NCI-H1092 (cell line): ENCODE data around the gene PLCB1.
"Not testable (repeated sequence)": the region's sequence is repeated elsewhere in the genome, so short reads cannot be mapped to it uniquely, and the experiment has no call there.

Experiments used
- DNase-seq: peaks from one replicate; lab custom pipeline; 2025; lab: John Stamatoyannopoulos, UW

Gene PLCB1

GRCh38 chr20:8131598-8132483 lies at the start of gene PLCB1:
Gene PLCB1, plus strand, starts transcription at chr20:8132266. Its CDS starts 386 bp downstream, at chr20:8132652.
- DNase-seq: peak; percentile 80

DNA sequence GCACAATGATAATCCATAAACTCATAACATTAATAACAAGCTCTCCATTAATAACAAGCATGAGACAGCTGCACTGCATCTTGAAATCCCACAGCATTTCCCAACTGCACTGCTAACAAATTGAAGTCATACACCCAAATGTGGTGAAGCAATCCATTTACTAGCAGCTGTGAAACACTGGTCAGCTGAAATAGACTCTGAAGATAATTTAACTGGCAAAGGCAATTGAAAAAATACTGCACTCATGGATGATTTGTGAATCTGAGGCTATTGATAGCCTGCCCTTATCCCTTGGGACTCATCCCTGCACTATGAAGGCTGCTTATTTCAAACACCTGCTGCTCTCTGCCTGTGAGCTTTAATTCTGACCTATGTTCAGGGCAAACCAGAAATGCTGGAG lies 49.1 kb upstream of the PLCB1 start:
- DNase-seq: peak; percentile 63

DNA sequence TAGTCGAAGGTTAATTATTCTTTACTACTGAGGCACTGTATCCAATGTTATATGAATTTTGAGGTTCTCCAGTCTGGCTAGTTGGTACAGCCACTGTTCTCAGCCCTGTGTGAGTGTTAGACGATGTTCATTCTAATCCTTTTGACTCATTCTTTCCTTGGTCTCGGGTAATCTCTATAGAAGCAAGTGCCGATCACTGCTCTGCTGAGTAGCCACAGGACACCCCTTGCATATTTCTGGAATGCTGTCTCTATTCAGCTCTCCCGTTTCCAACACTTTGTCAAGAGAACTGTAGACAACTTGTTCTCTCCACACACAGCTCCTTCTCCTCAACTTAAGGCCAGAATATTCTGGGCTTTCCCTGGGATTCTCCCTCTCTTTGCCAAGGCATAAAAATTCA lies 42.4 kb upstream of the PLCB1 start:
- no peak for DNase-seq

- DNase-seq: no peak
Measured at GRCh38 chr20:8094415-8094818, 37.6 kb upstream of the PLCB1 start.

- DNase-seq: no peak
Measured at GRCh38 chr20:8094850-8095249, 37.2 kb upstream of the PLCB1 start.

DNA sequence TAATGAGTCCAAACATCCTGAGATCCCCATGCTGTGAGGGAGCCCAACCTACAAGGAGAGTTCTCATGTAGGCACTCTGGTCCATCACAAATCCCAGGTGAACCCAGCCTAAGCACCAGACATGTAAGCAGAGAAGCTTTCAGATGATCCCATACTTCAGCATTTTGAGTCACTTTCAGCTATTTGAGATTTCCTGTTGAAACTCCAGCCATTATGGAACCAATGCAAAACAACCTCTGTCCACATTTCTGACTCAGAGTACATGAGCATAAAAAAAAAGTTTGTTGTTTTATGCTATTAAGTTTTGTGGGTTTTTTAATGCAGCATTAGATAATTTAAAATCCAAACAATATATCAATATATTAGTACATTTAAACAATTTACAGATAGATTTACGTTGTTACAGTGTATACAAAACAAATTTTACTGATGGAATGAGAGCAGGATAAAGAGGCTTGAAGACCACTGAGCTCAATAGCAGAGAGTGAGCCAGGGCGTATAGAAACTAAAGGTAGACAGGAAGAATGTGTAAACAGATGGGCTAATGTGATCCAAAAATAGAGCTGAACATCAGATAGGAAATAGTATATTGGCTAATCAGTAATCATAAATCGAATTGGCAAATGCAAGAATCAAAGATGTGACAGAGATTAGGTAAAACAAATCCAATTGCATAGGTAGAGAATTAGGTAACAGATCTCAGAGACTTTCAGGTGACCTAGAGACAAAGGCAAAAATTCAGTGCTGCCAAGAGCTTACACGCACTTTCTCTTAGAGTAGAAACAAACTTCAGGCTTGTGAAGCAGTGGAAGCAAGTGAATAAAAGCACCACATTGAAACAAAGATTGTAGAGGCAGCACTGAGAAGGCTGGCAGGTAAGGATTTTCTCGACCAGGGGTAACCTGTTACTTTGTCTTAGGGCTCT lies 36.2 kb upstream of the PLCB1 start:
- no peak for DNase-seq

DNA sequence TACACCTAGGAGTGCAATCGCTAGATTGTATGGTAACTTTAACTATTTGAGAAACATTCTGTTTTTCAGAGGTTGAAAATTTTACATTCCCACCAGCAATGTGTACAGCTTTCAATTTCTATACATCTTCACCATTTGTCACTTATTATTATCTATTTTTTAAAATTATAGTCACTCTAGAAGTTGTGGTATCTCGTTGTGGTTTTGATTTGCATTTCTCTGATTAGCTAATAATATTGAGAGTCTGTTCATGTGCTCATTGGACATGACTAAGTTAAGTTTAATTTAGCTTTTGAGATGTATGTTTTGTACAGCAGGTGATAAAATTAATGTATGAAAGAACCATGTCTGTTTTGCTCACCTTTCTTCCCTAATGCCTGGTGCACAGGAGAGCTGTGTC lies 34.8 kb upstream of the PLCB1 start:
- DNase-seq: no peak

GRCh38 chr20:8104252-8104651 lies 27.8 kb upstream of the PLCB1 start:
- DNase-seq: no peak

DNA sequence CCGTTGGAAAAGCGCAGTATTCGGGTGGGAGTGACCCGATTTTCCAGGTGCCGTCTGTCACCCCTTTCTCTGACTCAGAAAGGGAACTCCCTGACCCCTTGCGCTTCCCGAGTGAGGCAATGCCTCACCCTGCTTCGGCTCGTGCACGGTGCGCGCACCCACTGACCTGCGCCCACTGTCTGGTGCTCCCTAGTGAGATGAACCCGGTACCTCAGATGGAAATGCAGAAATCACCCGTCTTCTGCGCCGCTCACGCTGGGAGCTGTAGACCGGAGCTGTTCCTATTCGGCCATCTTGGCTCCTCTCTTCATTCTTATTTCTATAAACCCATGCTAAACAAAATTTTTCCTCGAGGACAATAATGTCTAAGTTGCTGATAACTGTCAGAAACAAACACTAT lies 17.5 kb upstream of the PLCB1 start:
- not testable (repeated sequence) for DNase-seq

DNA sequence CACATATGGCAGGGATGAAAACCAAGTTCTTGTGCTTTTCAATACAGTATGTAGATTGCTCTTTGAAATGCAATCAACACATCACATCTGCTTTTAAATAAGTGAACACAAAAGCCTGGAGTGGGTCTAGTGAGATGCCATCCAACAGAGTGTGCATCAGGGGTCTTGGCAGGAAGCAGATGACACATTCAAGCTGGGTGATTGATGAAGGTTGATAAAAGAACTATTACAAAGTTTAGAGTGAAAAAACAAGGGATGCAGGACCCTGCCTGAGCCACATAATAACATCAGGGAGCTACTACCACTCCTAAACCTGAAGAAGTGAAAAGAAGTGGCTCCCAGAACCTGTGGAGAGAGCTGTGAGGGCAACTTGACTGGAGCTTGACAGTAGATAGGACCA lies 16.6 kb upstream of the PLCB1 start:
- DNase-seq: no peak

GRCh38 chr20:8116067-8116811 lies 15.8 kb upstream of the PLCB1 start:
- DNase-seq: no peak

DNA sequence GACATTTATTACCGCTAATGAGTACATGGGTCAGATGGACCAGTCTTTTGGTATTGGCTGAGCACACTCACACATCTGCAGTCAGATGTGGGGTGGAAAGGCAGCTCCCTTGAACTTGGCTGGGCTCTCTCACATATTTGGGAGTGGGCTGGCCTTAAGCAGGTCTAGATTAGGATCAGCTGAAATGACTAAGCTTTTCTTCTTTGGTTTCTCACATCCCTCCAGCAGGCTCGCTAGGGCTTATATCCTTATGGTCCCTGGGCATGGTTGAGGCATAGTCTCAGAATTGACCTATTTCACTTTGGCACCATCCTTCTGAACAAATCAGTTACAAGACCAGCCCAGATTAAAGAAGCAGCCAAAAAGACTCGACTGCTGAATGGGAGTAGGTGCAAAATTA lies 14.4 kb upstream of the PLCB1 start:
- DNase-seq: no peak

DNA sequence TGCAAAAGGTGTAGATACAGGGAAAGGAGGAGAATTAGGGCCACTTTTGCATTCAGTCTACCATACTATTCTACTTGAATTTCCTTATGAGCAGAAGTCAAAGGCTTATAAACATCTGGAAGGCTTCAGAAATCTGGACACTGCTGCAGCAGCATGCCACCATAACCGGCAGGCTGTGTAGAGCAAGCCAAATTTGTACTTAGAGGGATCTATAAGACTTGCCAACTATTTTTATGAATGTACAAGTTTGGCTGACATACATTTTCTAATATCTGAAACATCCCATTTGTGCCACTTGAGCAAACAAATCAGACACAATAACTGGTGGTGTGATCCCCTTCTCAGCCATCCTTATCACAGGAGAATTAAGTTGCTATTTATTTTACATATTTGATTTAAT lies 14.0 kb upstream of the PLCB1 start:
- no peak for DNase-seq

DNA sequence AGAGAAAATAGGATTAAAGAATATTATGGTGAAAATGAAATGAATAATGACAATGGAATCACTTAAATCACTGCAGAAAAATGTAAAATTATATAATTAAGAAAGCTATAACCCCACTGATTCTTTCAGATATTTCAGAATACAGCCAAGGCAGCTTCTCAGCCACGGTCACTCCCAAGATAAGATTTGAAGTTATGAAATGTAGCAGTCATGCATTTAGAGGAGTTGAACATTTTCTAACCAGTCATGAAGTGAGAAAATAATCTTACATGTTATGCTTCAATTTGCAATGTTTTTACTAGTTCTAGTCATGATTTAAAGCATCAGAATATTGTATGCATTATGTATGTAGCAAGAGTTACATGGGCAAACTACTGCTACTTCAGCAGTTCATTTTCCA lies 13.3 kb upstream of the PLCB1 start:
- no peak for DNase-seq

DNA sequence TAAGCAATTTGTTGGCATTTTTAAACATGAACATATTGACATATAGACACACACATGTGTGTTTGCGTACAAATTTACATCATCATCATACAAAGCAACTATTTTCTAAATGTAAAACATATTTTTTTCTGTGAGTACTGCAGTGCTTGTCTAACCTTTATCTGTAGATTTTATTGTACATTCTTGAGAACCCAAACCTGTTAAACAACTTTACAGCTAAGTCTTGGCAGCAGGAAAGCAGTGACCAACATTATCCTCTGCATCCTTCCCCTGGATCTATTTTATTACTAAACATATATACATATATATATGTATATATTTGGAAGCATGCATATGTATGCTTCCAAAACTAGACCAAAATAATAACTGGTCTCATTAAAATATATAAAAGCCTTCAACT lies 10.4 kb upstream of the PLCB1 start:
- DNase-seq: no peak

DNA sequence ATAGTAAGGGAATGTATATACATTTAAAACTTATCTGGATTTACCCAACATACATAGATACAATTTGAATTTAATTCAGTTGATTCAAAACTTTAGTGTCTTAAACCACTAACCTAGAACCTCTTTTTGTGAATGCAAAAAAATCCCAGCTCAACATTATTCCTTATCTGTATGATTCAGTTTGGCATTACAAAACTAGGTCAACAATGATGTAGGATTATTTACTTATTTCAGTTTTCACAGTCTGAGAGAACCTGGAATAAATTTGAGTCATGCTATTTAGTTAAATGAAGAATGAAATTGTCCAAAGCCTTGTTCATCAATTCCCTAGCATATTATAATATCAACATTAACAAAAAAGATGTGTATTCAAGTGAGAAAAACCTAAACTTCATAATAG lies 7.4 kb upstream of the PLCB1 start:
- DNase-seq: no peak

DNA sequence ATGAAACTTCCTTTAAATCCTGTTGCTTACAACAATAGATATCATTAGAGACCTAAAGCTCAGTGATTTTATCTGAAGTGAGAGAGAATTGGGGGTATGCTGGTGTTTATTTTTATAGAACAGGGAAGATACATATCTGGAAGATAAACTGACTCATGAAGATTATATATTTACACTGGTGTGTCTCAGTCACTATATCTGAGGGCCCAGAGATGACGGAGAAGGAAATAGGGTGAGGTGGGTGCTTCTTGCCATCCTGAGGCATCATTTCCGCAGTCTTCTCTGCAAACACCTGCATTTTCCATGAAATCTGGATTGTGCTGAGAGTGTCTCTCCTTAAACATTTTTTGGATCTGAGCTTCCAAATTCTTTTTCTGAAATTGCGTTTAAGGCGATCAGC lies 5.9 kb upstream of the PLCB1 start:
- DNase-seq: no peak

DNA sequence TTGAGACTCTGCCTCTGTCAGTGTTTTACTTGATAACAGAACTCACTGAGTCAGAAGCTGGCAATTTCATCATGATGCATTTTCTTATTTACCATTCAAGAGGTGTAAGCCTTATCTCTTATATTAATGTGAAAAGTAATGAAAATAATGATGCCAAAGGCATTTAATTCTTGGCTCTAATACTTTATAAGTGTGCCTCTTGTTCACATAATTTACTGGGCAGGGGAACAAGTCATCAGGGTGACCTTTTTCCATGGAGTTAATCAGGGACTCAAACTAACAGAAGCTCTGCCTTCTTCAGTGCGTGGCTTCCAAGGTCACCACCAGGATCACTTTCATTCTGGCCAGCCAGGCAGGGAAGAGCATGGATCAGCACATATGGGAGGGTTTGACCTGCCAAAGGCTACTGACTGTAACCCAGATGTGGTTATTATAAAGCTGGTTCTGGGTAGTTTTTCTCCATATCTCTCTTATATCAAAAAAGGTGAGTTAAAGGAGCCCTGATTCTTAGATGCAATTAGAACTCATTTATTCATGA lies 5.2 kb upstream of the PLCB1 start:
- DNase-seq: no peak

DNA sequence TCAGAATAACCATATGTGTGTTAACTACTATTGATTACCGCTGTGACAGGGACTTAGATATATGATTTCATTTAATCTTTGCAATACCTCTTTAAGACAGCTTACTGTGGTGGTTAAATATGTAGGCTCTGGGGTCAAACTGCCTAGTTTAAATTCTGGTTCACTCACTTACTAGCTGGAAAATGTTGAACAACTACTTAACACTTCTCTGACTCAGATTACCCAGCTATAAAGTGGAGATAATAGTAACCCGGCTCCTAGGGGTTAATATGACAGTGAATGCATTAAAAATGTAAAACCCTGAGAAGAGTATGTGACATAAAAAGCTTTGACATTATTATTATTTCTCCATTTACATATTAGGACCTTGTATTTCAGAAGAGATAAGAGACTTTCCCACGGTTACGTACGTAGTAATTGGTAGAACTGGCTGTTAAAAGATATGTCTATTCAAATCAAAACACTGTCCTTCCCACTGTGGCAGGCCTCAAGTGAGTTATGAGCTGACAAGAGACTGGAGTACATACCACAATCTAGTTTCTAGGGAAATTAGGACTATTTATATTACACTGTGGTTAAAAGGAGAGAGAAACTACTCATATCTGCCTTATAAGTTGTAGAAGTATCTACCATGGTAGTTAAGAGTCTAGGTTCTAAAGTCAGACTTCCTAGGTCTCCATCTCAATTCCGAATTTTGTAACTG lies 4.4 kb upstream of the PLCB1 start:
- DNase-seq: no peak

GRCh38 chr20:8128291-8129060 lies 3.6 kb upstream of the PLCB1 start:
- DNase-seq: no peak
